OCI-M2 (cell line): ENCODE measurements around the gene SPATC1L.

Experiments used
- DNase-seq: peaks from one replicate; lab custom pipeline; 2025; ENCODE audit not compliant: unreplicated experiment; lab: John Stamatoyannopoulos, UW

Gene SPATC1L

GRCh38 chr21:46215436-46216131 lies 31.3 kb upstream of the SPATC1L start:
- DNase-seq: no peak

- DNase-seq: no peak
Observed at GRCh38 chr21:46214478-46215340, 30.4 kb upstream of the SPATC1L start.

DNA sequence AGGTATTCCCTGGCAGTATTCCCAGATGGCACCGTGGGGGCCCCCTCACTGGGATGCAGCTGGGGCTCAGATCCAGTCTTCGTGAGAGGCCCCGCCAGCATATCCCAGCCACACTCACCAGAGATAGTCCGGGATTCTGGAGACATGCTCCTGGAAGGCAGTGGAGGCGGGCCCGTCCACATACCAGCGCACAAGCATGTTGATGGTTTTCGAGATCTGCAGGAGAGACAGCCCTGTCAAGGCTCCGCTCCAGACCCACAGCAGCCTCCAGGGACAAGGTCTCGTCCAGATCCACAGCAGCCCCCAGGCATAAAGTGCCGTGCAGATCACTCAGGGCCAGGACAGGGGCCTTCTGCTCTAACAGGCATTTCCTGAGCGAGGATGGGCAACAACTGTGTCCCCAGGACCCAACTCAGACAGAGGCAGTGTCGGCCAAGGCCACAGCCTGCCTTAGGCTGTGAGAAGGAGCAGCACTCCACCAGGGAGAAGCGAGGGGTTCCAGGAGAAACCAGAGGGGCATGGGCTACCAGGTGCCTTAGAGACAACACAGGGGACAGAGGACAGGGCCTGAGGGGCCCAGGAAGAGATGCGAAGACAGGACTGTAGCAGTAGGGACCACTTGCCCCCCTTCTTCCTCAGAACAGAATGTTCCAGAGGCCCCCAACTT lies 29.5 kb upstream of the SPATC1L start:
- no peak for DNase-seq

DNA sequence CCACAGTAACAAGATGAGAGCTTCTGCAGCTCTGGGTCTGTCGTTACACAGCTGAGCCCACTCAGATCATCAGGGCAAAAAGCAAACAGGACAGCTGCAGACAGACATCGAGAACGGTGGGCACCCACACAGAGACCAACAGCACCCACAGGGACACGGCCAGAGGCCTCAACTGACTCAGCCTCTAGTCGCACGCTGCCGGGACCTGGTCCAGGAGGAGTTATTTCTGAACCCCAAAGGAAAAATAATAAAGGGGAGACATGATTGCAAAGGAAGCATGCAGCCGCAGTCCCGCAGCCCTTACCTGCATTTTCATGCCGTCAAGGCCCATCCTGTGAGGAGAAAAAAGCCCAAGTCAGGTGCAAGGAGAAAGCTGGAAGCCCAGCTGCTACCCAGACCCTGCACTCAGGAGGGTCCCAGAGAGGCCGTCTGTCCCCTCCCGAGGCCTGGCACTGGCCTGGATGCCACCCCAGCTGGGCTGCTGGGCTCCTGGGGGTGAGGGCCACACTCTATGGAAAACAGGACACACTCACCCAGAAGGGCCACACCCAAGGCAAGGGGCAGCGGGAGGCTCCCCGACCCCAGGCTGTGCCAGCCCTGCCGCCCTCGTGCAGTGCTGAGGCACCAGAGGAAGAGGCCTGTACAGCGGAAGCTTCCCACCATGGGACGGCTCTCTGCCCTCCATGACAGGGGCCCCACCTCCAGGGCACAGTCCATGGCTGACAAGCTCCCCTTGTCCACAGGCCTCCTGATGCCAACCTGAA lies 28.6 kb upstream of the SPATC1L start:
- no peak for DNase-seq

GRCh38 chr21:46211786-46212720 lies 27.8 kb upstream of the SPATC1L start:
- DNase-seq: no peak

DNA sequence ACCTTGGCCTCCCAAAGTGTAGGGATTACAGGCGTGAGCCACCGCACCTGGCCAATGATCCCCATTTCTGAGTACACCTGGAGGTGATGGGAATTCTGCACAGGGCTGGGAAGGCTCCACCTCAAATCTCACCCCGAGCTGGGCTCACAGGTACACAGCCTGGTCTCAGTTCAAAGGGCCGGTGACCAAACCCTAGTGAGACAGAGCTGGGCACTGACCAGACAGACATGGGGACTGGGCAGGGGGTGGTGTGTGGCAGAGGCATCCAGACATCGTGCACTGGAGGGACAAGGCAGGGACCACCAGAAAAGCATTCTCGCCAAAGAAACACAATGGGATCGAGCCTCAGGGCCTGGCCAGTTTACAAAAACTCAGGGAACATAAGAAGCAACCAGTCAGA lies 27.1 kb upstream of the SPATC1L start:
- DNase-seq: no peak

- DNase-seq: no peak
Observed at GRCh38 chr21:46210378-46211136, 26.3 kb upstream of the SPATC1L start.

DNA sequence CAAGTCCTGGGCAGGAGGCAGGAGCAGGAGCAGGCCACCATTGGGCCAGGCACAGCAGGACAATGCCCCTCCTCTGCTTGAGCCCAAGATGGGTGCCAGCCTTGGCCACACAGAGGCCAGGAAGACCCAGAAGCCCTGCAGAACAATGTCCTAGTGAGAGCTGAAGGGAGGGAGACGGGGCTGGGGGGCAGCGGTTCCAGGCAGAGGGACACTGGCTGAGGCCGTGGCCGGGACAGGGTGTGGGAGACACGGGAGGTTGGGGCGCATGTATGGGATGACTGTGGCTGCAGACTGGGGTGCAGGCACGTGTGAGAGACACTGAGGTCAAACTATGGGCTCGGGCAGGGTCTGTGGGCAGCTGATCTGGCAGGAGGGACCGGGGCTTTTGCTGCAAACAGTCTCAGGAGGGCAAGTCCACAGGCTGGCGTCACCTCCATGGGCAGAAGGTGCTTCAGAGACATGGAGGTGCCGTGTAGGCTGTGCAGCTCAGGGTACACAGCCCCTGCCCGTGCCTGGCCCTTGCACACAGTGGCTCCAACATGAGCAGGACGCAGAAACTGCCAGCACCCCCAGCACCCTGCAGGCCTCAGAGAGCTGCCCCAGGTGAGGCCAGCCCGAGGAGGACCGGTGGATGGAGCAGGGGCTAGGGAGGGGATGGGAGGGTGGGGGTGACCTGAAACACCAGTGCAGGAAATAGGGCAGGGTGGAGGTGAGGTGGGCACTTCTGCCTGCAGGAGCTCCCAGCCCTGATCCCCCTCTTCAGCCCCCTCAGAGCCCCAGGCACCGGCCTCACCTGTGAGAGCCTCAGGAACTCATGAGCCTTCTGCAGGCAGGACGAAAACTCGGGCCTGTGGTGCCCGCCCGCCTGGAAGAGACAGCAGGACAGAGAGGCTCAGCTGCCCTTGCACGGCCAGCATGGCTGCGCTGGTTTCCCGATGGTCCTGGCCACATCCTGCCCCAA lies 24.8 kb upstream of the SPATC1L start:
- DNase-seq: no peak

DNA sequence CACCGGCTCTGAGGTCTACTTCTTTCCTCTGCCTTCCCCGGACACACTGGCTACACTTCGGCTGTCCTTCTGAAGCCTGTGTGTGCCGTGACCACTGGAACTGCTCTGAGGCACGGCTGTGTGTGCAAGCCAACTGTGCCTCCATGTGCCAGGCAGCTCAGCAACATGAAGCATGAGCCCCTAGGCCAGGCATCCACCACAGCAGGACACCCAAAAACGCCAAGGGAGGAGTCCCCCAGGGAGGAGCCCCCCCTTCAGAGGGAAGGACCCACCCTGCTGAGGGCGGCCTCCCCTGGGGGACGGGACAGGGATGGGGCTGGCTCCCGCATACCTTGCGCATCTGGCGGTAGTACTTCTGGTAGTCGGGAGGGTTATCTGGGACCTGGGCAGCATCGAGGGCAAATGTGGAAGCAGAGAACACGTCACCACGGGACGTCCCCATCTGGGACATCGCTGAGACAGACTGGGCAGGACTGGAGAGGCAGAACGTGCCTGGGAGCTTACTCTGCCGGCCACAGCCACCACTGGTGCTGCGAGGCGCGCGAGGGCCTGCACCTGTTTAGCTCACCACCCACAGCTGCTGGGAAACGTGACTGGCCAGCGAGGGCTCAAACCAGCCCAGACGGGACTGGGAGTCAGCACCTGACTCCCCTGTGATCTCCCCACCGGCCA lies 23.8 kb upstream of the SPATC1L start:
- no peak for DNase-seq

- no peak for DNase-seq
Observed at GRCh38 chr21:46207006-46207919, 23.0 kb upstream of the SPATC1L start.

GRCh38 chr21:46206163-46207005 lies 22.1 kb upstream of the SPATC1L start:
- DNase-seq: no peak

DNA sequence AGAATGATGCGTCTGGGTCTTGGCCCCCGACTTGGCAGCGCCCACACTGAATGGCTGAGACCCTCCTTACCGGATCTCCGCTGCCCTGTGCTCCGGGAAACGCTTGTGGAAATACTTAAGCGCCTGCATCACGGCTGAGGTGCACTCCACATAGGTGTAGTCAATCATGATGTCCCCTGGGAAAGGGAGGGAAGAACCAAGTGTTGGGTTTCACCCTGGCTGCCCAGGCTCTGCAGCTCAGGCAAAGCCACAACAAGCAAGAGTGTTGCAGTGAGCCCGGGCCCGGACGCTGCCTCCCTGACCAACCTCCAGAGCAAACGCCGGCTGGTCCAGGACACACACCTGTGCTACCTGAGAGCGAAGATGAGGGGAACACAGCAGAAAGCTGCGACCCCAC lies 21.5 kb upstream of the SPATC1L start:
- no peak for DNase-seq

- no peak for DNase-seq
Observed at GRCh38 chr21:46205166-46205565, 20.9 kb upstream of the SPATC1L start.

DNA sequence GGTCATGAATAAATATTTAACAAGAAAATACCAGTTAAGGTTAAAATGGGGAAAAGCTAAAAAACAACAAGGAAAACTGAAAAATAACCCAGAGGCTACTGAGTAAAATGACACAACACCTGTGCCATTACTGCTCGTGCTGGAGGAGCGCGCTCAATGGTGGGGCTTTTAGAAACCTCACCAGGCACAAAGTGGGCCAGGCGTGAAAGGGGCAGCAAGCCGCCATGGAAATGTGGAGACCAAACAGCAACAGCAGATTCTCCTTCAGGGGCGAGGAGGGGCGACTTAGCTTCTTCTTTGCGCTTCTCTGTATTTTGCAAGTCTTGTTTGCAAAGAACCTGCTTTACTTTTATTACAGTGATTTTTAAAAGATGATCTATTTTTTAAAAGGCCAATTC lies 18.9 kb upstream of the SPATC1L start:
- no peak for DNase-seq

DNA sequence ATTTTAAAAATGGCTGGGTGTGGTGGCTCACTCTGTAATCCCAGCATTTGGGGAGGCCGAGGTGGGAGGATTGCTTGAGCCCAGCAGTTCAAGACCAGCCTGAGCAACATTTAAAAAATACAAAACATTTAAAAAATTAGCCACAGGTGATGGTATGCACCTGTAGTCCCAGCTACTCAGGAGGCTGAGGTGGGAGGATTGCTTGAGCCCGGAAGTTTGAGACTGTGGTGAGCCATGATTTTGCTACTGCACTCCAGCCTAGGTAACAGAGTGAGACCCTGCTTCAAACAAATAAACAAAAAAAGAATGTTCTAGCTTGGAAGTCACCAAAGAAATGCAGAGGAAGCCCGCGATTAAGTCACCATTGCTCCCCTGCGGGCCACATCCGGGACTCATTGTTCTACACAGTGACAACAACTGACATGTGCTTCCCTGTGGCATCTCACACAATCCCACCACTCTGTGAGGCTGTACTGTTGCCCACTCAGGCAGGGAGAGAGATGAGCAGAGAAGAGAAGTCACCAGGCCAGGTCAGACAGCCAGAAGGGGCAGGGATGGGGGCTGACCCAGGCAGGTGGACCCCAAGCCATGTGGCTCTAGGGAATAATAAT lies 18.4 kb upstream of the SPATC1L start:
- DNase-seq: no peak
